ENCODE data around the gene PKD2L1. TPM values are rescaled to one million over a fixed set of nuclear protein-coding genes. Genes with fewer than 3 reads are reported as not detected.

The PKD2L1 gene
- total and polyA plus RNA-seq, 9 of the 15 experiments (the other 6 are each of a cell fraction or from before 2014, with no cell fraction given), result not detected

DNA sequence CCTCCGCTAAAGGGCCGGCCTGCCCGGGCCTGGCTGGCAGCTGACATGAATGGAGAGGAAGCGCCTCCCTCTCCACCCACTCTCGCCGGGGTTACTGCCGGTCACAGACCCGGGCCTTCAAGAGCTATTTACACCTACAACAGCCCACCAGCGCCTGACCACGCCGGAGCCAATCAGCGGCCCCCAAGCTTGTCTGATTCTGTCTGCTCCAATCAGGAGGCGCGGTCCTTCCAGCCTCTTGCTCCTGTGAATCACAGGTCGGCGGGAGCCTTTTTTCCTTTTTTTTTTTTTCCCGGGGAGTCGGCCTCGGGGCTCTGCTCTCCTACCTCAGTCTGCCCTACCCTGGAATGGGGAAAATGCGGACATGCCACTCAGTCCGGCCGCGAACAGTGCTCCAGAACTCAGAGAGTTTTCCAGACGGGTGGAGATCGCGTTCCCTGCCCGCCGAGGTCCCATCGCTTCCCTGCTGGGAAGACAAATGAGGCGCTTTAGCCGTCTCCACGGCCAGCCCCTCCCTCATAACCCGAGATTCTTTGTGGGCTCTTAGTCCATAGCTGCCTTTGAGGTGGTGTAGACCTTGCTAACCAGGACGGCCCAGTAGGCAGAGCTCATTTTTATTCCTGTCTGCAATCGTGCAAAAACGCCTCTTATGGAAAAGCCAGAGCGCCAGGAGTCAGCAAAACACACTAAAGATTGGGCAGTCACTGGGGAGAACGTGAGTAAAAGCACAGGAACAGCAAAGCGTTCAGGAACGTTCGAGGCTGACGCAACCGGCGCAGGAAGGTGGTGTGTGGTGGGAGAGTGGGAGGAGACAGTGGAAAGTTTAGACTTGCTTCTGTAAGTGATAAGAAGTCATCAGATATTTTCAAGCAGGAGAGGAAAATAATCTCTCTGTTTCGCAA, 43.5 kb upstream of the PKD2L1 start (continued):
- TF ChIP-seq, protein P1, sequence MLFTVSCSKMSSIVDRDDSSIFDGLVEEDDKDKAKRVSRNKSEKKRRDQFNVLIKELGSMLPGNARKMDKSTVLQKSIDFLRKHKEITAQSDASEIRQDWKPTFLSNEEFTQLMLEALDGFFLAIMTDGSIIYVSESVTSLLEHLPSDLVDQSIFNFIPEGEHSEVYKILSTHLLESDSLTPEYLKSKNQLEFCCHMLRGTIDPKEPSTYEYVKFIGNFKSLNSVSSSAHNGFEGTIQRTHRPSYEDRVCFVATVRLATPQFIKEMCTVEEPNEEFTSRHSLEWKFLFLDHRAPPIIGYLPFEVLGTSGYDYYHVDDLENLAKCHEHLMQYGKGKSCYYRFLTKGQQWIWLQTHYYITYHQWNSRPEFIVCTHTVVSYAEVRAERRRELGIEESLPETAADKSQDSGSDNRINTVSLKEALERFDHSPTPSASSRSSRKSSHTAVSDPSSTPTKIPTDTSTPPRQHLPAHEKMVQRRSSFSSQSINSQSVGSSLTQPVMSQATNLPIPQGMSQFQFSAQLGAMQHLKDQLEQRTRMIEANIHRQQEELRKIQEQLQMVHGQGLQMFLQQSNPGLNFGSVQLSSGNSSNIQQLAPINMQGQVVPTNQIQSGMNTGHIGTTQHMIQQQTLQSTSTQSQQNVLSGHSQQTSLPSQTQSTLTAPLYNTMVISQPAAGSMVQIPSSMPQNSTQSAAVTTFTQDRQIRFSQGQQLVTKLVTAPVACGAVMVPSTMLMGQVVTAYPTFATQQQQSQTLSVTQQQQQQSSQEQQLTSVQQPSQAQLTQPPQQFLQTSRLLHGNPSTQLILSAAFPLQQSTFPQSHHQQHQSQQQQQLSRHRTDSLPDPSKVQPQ (CRISPR knock-in tag; IDR thresholded peaks at IDR 0.05; ENCODE audit: borderline replicate concordance), result no peak
- TF ChIP-seq CREM (IDR thresholded peaks at IDR 0.05; ENCODE audit: low read depth) (peak; percentile 77), NR2C1 (IDR thresholded peaks at IDR 0.05) (no peak), NR2C1 (tag; IDR thresholded peaks at IDR 0.05) (no peak), RBM34 (IDR thresholded peaks at IDR 0.05; ENCODE audit: borderline replicate concordance, insufficient read depth, low read length) (no peak), NFRKB (IDR thresholded peaks at IDR 0.05; ENCODE audit: low read depth) (peak; percentile 48), HDAC8 (tag; IDR thresholded peaks at IDR 0.05) (no peak), ZNF408 (CRISPR knock-in tag; IDR thresholded peaks at IDR 0.05; ENCODE audit: low read depth) (no peak), NR2F6 (CRISPR knock-in tag; IDR thresholded peaks at IDR 0.05) (no peak), ERF (CRISPR knock-in tag; IDR thresholded peaks at IDR 0.05) (no peak), HMG20B (CRISPR knock-in tag; IDR thresholded peaks at IDR 0.05) (no peak), ZNF695 (CRISPR knock-in tag; IDR thresholded peaks at IDR 0.05) (no peak), FOS (IDR thresholded peaks at IDR 0.05; ENCODE audit: extremely low read depth, insufficient read length) (peak; percentile 87), ZNF445 (CRISPR knock-in tag; IDR thresholded peaks at IDR 0.05; ENCODE audit: low read depth) (no peak), XRCC4 (IDR thresholded peaks at IDR 0.05; ENCODE audit: extremely low read depth, insufficient read depth, insufficient read length) (no peak), RFX7 (CRISPR knock-in tag; IDR thresholded peaks at IDR 0.05) (no peak), IFI16 (CRISPR knock-in tag; IDR thresholded peaks at IDR 0.05) (no peak)
- TF ChIP-seq, protein P2, sequence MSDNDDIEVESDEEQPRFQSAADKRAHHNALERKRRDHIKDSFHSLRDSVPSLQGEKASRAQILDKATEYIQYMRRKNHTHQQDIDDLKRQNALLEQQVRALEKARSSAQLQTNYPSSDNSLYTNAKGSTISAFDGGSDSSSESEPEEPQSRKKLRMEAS (CRISPR knock-in tag; IDR thresholded peaks at IDR 0.05), result no peak
- TF ChIP-seq, protein P3, sequence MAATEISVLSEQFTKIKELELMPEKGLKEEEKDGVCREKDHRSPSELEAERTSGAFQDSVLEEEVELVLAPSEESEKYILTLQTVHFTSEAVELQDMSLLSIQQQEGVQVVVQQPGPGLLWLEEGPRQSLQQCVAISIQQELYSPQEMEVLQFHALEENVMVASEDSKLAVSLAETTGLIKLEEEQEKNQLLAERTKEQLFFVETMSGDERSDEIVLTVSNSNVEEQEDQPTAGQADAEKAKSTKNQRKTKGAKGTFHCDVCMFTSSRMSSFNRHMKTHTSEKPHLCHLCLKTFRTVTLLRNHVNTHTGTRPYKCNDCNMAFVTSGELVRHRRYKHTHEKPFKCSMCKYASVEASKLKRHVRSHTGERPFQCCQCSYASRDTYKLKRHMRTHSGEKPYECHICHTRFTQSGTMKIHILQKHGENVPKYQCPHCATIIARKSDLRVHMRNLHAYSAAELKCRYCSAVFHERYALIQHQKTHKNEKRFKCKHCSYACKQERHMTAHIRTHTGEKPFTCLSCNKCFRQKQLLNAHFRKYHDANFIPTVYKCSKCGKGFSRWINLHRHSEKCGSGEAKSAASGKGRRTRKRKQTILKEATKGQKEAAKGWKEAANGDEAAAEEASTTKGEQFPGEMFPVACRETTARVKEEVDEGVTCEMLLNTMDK (IDR thresholded peaks at IDR 0.05; ENCODE audit: borderline replicate concordance, insufficient read depth, low read depth, low read length, poor library complexity, severe bottlenecking), result no peak
